Thymus (tissue), 11 donors: ENCODE data around the gene DHRSX. TPM values are rescaled to one million over a fixed set of nuclear protein-coding genes. Genes with fewer than 3 reads are reported as not detected.

ENCODE experiments used
- DNase-seq, 9 donors: peaks; one replicate each; pipeline ENCODE4 v3.0.0-alpha.2; 2013; ENCODE audit warnings: low spot score in 9 of 9, low read depth in 6 of 9, missing footprints in 1 of 9
- H3K27ac ChIP-seq, 2 donors: one replicate each; pipeline ENCODE4 v1.5.1; 2013; ENCODE audit warnings: control low read depth in 1 of 2, low read depth in 1 of 2, low read length in 1 of 2, mild to moderate bottlenecking in 1 of 2, moderate library complexity in 1 of 2
- H3K27me3 ChIP-seq, 2 donors: one replicate each; pipeline ENCODE4 v1.5.1; 2013; ENCODE audit warnings: low read length in 1 of 2; ENCODE audit not compliant: control insufficient read depth in 2 of 2, insufficient read depth in 1 of 2
- H3K36me3 ChIP-seq, 2 donors: one replicate each; pipeline ENCODE4 v1.5.1; 2013; ENCODE audit warnings: low read length in 1 of 2, mild to moderate bottlenecking in 1 of 2, moderate library complexity in 1 of 2; ENCODE audit not compliant: control insufficient read depth in 2 of 2, insufficient read depth in 2 of 2
- H3K4me1 ChIP-seq, 2 donors: one replicate each; pipeline ENCODE4 v1.5.1; 2013; ENCODE audit warnings: low read length in 2 of 2; ENCODE audit not compliant: control insufficient read depth in 2 of 2, insufficient read depth in 2 of 2
- H3K4me3 ChIP-seq, 2 donors: one replicate each; pipeline ENCODE4 v1.5.1; 2013; ENCODE audit warnings: low read length in 2 of 2, control low read depth in 1 of 2, mild to moderate bottlenecking in 1 of 2
- H3K9me3 ChIP-seq, 2 donors: one replicate each; pipeline ENCODE4 v1.5.1; 2013; ENCODE audit warnings: low read length in 1 of 2, mild to moderate bottlenecking in 1 of 2; ENCODE audit not compliant: control insufficient read depth in 2 of 2, insufficient read depth in 1 of 2
- WGBS: extraction: QIAGEN DNeasy Blood & Tissue Kit; methylation state at CpG from one replicate; pipeline ENCODE4 v1.1.7; 2013; 5-methylcytosine and 5-hydroxymethylcytosine counted together
- polyA plus RNA-seq: library from polyadenylated mRNA; stranded (reverse); fragments of 200-250 nt; gene quantifications from one replicate; pipeline ENCODE4 v1.2.3, GENCODE V29; 2013
- total RNA-seq: library from RNA; stranded (reverse); fragments of 120-200 nt; gene quantifications from one replicate; pipeline ENCODE4 v1.2.4, GENCODE V29; 2013
- donor health status: healthy.

DHRSX gene
- total and polyA plus RNA-seq, 2 donors: 11.2 to 12.2 TPM

DNA sequence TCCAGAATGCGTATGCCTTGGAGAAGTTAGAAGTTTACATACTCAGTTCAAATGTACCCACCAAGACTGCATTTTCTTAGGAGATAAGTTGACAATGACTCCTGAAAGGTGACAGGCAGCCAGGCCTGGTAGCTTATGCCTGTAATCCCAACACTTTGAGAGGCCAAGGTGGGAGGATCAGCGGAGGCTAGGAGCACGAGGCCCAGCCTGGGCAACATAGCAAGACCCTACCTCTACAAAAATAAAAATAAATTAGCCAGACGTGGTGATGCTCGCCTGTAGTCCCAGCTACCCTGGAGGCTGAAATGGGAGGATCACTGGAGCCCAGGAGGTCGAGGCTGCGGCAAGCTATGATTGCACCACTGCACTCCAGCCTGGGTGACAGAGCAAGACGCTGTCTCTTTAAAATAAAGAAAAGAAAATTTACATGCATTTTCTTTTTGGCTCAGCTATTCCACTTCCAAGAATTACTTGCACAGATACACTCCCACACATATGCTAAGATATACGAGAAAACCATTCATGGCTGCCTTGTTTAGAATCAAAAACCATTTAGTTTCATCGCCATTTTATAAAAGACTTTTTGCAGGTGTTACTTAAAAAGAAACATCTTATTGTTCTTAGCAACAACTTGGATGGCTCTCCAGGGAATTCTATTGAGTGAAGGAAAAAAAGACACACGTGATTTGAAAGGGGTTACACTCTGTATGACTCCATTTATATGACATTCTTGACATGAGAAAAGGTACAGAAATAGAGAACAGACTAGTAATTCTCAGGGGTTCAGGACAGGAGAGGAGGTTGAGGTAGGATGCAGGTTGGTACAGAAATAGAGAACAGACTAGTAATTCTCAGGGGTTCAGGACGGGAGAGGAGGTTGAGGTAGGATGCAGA lies 66.3 kb downstream of the DHRSX start:
- Histone ChIP-seq H3K4me1 (no peaks in the 10 kb centered on the region), H3K36me3 (peaks cover 0 to 7% of the 10 kb centered on the region in 2 donors), H3K9me3 (no peaks in the 10 kb centered on the region), H3K27ac (no peak overlapping the region), H3K27me3 (no peaks in the 10 kb centered on the region), H3K4me3 (no peak overlapping the region)
- 97% methylated on average over 12 of the region's 12 CpGs for WGBS
- no peak for DNase-seq

DNA sequence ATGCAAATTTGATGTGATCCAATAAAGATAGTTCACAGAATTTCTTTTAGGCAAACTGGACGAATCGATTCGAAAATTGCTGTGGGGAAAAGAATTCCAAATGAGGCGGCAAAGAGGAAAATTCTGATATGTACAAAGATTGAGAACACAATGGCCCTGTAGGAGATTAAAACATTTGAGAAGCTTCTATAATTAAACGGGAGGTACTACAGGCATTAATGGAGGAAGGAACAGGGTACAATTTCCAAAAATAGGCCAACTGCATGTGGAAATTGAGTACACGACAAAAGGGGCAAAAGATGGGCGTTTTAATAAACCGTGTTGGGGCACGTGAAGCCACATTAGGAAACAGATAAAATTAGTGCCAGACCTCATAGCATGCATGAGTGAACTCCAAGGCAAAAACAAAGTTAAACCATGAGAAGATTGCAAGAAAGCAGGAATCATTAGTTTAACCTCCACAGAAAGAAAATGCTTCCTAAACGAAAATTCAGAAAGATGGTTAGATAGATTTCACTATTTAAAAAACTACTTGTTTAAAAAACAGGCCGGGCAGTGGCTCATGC lies 68.4 kb downstream of the DHRSX start:
- WGBS: 96% methylated on average over 11 of the region's 11 CpGs
- H3K27me3 ChIP-seq: no peaks in the 10 kb centered on the region
- H3K4me1 ChIP-seq: no peaks in the 10 kb centered on the region
- DNase-seq: no peak
- no peak overlapping the region for H3K4me3 ChIP-seq
- no peak overlapping the region for H3K27ac ChIP-seq
- no peaks in the 10 kb centered on the region for H3K9me3 ChIP-seq
- H3K36me3 ChIP-seq: peaks cover 0 to 5% of the 10 kb centered on the region in 2 donors

DNA sequence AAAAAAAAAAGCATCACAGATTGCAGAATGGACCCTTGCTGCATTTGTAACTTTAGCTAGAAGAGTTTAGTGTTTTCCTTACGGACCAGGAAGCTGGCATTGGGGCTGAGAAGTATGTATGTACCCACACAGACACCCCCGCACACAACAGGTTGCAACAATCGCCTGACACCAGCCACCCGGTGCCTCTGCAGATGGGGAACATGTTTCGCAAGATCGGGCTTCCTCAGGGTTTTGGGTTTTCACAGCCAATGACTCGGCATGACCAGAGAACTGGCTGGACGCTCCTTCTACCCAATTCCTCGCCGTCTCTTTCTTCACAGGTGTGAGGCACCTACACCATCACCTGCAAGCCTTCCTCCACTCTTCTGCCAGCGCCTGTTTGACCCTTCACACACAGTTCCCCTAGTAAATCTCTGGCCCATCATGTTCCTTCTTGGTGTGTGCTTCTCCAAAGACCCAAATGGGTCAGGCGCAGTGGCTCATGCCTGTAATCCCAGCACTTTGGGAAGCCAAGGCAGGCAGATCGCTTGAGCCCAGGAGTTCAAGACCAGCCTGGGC lies 70.4 kb downstream of the DHRSX start:
- DNase-seq: no peak
- 82% methylated on average over 13 of the region's 13 CpGs for WGBS

DNA sequence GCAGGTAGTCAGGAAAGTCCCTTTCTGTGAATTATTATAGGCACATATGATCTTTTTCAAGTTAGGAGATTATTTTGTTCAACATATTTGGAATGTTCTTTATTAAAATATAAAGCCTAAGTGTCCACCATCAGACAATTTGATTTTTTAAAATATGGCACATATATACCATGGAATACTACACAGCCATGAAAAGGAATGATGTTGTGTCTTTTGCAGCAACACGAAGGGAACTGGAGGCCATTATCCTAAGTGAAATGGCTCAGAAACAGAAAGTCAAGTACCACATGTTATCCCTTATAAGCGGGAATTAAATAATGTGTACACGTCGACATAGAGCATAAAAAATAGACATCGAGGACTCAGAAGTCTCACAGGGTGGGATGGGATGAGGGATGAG lies 73.0 kb downstream of the DHRSX start:
- Histone ChIP-seq H3K4me3 (no peak overlapping the region), H3K27me3 (no peaks in the 10 kb centered on the region), H3K9me3 (peaks cover 0 to 6% of the 10 kb centered on the region in 2 donors), H3K4me1 (no peaks in the 10 kb centered on the region), H3K36me3 (peaks cover 2 to 3% of the 10 kb centered on the region in 2 donors), H3K27ac (no peak overlapping the region)
- whole genome bisulfite sequencing: over 99% methylated on average over 5 of the region's 5 CpGs
- DNase-seq: no peak

More for the DNA sequence above, 70.4 kb downstream of the DHRSX start:
- H3K9me3 ChIP-seq: peaks cover 0 to 6% of the 10 kb centered on the region in 2 donors
- no peaks in the 10 kb centered on the region for H3K4me1 ChIP-seq
- H3K27me3 ChIP-seq: no peaks in the 10 kb centered on the region
- no peak overlapping the region for H3K27ac ChIP-seq
- no peak overlapping the region for H3K4me3 ChIP-seq
- peaks cover 0 to 5% of the 10 kb centered on the region in 2 donors for H3K36me3 ChIP-seq

DNA sequence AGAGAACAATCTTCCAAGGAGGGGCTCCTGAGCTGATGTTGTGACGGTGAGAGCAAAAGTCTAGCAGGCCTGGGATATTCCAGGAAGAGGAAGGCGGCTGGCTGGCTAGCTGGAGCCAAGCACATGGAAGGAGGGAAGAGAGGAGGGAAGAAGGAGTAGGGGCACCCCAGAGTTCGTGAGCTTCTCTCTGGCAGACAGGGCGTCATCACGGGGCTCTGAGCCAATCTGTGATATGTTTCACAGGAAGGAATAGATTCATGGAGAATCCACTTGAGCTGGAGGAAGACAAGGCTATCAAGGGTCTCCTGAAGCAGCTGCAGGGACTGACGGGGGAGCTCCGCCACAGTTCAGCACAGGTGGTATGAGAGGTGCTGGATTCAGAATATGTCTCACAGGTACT lies 73.6 kb downstream of the DHRSX start:
- H3K4me1 ChIP-seq: no peaks in the 10 kb centered on the region
- H3K36me3 ChIP-seq: peaks cover 2 to 3% of the 10 kb centered on the region in 2 donors
- H3K9me3 ChIP-seq: peaks cover 0 to 6% of the 10 kb centered on the region in 2 donors
- H3K27ac ChIP-seq: no peak overlapping the region
- no peaks in the 10 kb centered on the region for H3K27me3 ChIP-seq
- DNase-seq: no peak
- 97% methylated on average over 7 of the region's 7 CpGs for WGBS
- H3K4me3 ChIP-seq: no peak overlapping the region

DNA sequence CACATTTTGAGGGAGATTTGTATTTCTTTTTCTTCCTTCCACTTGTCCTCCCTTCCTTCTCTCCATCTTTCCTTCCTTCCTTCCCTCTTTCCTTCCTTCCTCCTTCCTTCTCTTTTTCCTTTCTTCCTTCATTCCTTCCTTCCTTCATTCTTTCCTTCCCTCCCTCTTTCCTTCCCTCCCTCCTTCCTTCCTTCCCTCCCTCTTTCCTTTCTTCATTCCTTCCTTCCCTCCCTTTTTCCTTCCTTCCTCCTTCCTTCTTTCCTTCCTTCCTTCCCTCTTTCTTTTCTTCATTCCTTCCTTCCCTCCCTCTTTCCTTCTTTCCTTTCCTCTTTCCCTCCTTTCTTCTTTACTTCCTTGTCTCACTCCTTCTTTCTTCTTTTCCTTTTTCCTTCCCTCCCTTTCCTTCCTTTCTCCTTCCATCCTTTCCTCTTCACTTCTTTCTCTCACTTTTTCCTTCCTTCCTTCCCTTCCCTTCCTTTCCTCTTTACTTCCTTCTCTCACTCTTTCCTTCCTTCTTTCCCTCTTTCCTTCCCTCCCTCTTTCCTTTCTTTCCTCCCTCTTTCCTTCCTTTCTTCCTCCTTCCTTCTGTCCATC lies 74.4 kb downstream of the DHRSX start:
- peaks cover 2 to 7% of the 10 kb centered on the region in 2 donors for H3K36me3 ChIP-seq
- H3K9me3 ChIP-seq: peaks cover 0 to 6% of the 10 kb centered on the region in 2 donors
- no peaks in the 10 kb centered on the region for H3K27me3 ChIP-seq
- no peak overlapping the region for H3K4me3 ChIP-seq
- no peak for DNase-seq
- H3K4me1 ChIP-seq: no peaks in the 10 kb centered on the region
- no peak overlapping the region for H3K27ac ChIP-seq

DNA sequence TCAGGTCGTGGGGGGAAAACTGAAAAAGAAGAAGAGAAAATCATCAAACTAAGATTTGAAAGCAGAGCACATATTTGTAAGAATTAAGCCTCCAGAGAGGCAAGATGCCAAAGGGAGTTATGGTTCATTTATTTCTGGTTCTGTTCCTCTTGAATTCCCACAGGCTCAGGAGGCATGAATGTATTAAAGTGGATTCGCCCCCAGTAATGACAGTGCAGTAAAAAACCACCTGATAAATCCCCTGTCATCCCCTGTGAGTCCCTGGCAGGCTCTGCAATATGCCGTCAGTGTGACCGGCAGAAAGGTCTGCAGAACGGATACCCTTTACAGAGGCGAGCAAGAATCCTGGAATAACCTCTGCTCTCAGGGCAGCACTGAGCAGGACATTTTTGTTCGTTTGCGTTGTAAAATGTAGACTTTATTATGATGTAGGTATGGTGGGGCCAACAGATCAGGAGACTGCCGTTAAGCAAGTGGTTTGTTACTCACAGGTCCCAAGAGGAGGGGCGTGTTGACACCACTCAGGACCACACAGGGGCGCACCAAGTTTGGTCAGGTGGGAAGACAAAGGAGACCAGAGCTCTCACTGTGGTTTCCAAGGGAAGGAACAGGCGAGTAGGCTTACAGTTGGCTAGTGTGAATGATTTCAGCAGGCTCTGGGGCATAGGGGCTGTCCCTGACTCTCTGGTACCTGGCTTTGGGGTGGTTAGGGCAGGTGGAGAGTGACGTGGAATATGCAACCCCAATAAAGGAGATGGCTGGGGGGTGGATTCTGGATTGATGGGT lies 75.3 kb downstream of the DHRSX start:
- 98% methylated on average over 13 of the region's 13 CpGs for WGBS
- Histone ChIP-seq H3K9me3 (peaks cover 0 to 6% of the 10 kb centered on the region in 2 donors), H3K27ac (no peak overlapping the region), H3K4me1 (no peaks in the 10 kb centered on the region), H3K27me3 (no peaks in the 10 kb centered on the region), H3K36me3 (peaks cover 2 to 9% of the 10 kb centered on the region in 2 donors), H3K4me3 (no peak overlapping the region)
- DNase-seq: no peak

DNA sequence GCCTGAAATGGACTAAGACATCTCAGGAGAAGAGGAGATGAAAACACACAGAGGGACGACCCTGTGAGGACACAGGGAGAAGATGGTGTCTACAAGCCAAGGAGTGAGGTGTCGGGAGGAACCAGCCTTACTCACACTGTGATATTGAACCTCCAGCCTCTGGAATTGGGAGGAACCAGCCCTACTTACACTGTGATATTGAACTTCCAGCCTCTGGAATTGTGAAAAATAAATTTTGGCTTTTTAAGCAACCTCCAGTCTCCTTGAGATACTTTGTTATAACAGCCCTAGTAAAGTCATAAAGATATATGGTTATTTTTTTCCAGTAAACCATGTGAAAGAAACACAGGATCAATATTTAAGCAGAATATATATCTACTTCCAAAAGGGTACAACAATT lies 76.5 kb downstream of the DHRSX start:
- WGBS: 93% methylated on average over 2 of the region's 2 CpGs
- Histone ChIP-seq H3K4me1 (no peaks in the 10 kb centered on the region), H3K27ac (no peak overlapping the region), H3K4me3 (no peak overlapping the region), H3K27me3 (no peaks in the 10 kb centered on the region), H3K9me3 (peaks cover 0 to 6% of the 10 kb centered on the region in 2 donors), H3K36me3 (peaks cover 2 to 9% of the 10 kb centered on the region in 2 donors)
- DNase-seq: no peak
